Measurements from ENCODE around the gene SPATA13.

The SPATA13 gene

DNA sequence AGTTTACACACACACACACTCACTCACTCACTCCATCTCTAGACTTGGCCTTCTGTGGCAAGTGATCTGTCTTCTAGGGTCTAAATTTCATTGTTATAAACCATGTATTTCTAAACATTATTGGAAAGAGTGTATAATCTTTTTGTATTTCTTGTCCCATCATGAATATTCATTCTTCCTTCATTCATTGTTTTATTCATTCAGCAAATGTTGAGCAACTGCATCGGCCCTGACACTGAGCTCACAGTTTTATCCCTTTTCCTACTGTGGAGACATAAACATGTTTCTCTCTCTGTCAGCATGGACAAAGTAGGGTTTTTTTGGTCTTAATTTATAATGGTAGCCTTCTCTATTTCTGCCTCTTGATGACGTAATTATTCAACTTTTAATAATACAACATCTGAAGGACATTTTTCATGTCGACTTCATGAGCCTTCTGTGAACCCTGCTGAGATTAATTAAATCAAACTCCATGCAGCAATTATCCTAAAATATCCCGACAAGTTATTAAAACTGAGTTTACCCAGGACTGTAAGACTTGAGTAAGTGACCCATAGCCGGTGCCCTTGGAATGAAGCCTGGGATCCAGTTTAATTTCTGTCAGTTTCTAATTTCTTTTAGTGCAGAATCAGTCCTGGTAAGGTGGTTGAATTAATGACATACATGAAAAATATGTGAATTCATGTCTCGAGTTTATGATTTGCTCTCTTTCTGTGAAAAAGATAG is 7.3 kb downstream of the SPATA13 start:
- no peak for DNase-seq (ENCODE audit: low read depth)

- DNase-seq (ENCODE audit: low read depth): no peak
Observed at GRCh38 chr13:24168392-24168750, 7.9 kb downstream of the SPATA13 start.

GRCh38 chr13:24168979-24169378 is 8.5 kb downstream of the SPATA13 start:
- DNase-seq (ENCODE audit: low read depth): no peak

- DNase-seq (ENCODE audit: low read depth): no peak
Observed at GRCh38 chr13:24172071-24172470, 11.6 kb downstream of the SPATA13 start.

DNA sequence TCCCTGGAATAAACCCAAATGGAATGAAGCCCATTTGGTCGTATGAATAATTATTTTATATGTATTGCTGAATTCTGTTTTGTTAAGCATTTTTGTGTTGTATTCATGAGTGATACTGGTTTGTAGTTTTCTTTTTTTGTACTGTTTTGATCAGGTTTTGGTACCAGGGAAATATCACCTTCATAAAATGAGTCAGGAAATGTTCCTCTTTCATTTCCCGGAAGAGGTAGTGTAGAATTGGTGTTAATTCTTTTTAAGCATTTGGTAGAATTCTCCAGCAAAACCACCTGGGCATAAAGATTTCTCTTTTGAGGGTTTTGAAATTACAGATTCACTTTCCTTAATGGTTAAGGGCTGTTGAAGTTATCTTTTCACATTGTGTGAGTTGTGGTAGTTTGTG is 13.3 kb downstream of the SPATA13 start:
- no peak for DNase-seq (ENCODE audit: low read depth)

GRCh38 chr13:24175847-24176246 is 15.3 kb downstream of the SPATA13 start:
- DNase-seq (ENCODE audit: low read depth): no peak

GRCh38 chr13:24176351-24177101 is 16.0 kb downstream of the SPATA13 start:
- no peak for DNase-seq (ENCODE audit: low read depth)

DNA sequence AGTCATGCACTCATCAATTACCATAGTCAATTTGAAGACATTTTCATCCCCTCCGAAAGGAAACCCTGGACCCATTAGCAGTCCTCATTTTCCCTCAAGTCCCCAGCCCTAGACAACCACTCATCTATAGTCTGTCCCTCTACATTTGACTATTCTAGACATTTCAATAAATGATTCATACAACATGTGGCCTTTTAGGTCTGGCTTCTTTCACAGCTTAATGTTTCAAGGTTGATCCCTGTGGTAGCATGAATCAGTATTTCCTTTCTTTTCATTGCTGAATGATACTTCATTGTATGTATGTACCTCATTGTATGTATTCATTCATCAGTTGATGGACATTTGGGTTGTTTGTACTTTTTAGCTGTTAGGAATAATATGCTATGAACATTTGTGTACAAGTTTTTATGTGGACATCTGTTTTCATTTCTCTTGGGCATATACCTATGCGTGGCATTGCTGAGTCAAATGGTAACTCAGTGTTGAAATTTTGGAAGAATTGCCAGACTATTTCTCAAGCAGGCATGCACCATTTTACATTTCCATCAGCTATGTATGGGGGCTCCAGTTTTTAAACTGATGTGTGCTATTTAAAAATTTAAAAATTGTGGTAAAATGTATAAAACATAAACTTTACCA is 18.4 kb downstream of the SPATA13 start:
- no peak for DNase-seq (ENCODE audit: low read depth)

DNA sequence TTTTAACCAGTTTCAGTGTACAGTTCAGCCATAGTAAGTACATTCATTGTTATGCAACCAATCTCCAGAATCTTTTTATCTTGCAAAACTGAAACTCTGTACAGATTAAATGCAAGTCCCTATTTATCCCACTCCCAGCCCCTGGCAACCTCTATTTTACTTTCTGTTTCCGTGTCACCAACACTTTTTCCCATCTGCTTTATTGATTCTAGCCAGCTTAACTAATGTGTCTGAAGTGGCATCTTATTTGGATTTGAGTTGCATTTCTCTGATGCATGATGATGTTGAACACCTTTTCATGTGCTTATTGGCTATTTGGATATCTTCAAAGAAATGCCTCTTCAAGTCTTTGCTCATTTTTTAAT is 18.9 kb downstream of the SPATA13 start:
- DNase-seq (ENCODE audit: low read depth): no peak

DNA sequence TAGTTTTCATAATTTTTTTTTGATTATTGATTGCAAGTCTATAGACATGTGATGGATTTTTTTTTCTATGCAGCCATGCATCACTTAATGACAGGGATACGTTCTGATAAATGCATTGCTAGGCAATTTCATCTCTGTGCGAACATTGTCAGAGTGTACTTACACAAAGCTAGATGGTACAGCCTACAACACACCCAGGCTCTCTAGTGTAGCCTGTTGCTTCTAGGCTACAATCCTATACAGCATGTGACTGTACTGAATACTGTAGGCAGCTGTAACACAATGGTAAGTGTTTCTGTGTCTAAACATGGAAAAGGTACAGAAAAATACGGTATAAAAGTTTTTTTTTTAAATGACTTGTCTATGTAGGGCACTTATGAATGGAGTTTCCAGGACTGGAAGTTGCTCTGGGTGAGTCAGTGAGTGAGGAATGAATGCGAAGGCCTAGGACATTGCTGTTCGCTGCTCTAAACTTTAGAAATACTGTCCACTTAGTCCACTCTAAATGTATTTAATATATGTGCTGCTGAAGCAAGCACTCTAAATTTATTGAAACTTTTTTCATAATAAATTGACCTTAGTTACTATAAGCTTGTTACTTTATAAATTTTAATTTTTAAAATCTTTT is 20.3 kb downstream of the SPATA13 start:
- no peak for DNase-seq (ENCODE audit: low read depth)

DNA sequence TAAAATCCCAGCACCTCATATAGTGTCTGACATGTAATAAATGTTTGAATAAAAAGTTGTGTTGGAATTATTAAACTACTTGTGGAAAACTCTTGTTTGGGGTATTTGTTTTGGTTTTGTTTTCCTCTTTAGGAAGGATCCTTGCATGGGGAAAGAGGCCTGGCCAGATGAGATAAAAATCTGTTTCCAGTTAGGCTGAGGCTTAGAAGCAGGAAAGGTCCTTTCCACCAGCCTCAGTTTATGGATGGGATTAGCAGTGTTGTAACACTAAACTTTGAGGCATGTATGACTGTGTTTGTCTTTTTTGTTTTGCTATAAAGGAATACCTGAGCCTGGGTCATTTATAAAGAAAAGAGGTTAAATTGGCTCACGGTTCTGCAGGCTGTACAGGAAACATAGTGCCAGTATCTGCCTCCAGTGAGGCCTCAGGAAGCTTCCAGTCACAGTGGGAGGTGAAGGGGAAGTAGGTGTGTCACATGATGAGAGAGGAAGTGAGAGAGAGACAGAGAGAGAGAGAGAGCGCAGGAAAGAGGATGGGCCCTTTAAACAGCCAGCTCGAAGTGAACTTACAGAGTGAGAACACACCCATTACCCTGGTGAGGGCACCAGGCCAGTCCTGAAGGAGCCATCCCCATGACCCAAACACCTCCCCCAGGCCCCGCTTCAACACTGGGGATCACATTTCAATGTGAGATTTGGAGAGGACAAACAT is 21.6 kb downstream of the SPATA13 start:
- no peak for DNase-seq (ENCODE audit: low read depth)

DNA sequence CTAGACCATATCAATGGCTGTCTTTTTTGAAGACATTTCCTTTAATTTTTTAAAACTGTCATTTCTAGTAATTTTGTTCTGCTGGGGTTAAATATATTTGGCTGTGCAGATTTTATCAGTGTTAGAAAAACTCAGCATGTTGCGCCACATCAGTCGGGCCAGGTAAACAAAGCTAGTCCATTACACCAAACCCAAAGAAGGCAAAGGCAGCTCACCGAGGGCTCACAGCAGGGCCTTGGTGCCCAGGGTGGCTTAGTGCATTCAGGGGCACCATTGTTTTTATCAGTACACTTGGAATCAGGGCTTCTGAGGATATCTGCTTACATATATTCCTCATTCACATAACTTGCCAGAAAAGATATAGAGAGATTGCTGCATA is 22.2 kb downstream of the SPATA13 start:
- no peak for DNase-seq (ENCODE audit: low read depth)

DNA sequence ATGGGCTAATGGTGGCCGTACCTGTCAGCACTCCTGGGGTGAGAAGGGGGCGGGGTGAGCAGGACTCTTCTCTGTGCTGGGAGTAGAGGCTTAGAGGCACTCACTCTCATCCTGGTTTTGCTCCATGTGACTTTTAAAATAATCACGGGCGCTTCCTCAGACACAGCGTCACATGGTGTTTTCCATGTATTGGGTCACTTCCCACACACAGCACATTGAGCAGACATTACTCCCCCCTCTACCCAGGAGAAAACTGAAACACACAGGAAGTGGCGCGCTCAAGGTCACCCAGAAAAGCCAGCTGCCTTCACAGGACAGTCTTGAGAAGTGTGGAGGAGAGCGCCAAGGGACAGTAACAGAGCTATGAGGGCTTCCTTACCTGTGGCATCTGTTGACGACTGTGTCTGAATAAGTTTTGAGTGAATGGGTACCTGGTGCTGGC is 23.2 kb downstream of the SPATA13 start:
- DNase-seq (ENCODE audit: low read depth): no peak

DNA sequence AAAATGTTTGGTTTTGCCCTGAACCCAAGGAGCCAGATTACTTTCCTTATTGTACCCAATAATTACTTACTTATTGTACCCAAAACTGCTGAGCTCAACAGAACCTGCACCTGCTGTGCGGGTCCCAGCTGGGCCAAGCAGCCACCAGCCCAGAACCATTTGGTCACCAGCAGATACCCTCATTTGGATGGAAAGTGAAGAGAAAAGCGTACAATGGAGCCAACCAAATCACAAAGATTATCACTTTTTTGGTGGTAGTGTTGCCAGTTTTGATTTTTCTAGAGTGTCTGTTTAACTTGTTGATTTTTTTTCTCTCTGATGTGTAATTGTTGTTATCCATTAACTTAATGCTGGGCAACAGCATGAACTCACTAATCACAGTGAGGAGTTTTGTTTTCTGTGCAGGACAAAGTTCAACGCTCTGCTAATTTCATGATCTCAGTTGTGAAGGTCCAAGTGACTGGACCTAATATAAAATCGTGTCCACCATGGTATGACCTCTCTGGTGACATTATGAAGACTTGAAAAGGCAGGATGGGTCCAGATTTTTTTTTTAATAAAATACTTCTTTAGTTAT is 23.8 kb downstream of the SPATA13 start:
- no peak for DNase-seq (ENCODE audit: low read depth)

DNA sequence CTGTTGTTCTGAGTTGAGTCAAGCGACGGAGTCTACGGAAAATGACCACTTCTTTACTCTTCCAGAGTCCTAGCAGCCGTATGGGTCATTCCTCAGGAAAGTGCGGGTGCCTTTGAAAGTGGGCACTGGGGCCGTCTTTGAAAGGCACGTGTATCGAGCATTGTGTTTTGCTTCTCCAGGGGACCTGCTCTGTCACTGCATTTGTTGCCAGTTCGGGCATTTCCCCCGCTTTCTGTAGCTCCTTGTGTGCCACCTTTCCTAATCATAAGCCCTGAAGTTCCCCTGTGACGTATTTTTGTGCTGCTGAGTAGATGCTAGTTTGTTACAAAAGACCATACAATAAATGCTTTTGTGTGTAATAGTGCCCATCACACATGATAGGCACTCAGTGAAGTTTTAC is 24.4 kb downstream of the SPATA13 start:
- DNase-seq (ENCODE audit: low read depth): no peak

GRCh38 chr13:24185591-24186232 is 25.2 kb downstream of the SPATA13 start:
- no peak for DNase-seq (ENCODE audit: low read depth)

GRCh38 chr13:24187185-24187584 is 26.7 kb downstream of the SPATA13 start:
- DNase-seq (ENCODE audit: low read depth): no peak

GRCh38 chr13:24192057-24192810 is 31.7 kb downstream of the SPATA13 start:
- no peak for DNase-seq (ENCODE audit: low read depth)

DNA sequence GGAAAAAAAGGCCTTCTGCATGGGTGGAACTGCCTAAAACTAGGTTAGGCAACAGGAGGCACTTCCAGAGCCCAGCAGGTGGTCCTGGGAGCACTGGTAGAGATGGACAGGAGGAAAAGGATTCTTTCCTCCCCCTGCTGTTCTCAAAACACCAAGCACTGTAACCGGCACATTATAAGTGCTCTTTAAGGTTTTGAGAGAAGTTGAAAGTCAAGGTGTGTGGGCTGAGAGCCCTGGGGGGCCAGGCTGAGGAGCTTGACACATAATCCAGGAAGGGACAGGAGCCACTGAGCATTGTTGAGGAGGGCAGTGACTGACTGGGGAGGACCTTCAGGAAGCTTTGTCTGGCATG is 32.3 kb downstream of the SPATA13 start:
- no peak for DNase-seq (ENCODE audit: low read depth)

DNA sequence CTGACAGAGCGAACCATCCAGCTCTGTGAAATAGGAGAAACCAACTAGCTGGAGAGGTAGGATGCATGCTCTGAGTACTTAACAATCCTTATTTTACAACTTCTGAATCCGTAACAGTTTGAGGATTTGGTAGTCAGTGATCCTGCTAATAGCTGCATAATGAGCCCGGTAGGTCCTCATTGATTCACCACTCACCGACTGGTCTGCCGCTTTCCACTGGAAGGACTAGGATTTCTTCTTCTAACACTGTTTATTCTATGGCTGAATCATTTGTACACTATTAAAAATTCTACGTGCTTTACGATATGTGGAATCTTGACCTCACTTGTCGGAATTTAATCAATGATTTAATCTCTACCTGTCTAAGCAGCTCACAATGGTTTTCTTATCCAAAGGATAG is 33.9 kb downstream of the SPATA13 start:
- DNase-seq (ENCODE audit: low read depth): no peak

GRCh38 chr13:24195626-24196025 is 35.1 kb downstream of the SPATA13 start:
- no peak for DNase-seq (ENCODE audit: low read depth)
